HG02870 (cell line): ENCODE results near the gene IRF6.

Source experiments
- ATAC-seq: cut with Tn5 transposase; IDR thresholded peaks from one replicate; pipeline ENCODE4 v1.9.1; 2021; ENCODE audit warnings: mild to moderate bottlenecking, moderate library complexity; ENCODE audit not compliant: unreplicated experiment

Gene IRF6

GRCh38 chr1:209736490-209737117, 69.3 kb downstream of the IRF6 start:
- ATAC-seq: no peak
